ENCODE measurements around the gene RPLP1.

RPLP1 gene

DNA sequence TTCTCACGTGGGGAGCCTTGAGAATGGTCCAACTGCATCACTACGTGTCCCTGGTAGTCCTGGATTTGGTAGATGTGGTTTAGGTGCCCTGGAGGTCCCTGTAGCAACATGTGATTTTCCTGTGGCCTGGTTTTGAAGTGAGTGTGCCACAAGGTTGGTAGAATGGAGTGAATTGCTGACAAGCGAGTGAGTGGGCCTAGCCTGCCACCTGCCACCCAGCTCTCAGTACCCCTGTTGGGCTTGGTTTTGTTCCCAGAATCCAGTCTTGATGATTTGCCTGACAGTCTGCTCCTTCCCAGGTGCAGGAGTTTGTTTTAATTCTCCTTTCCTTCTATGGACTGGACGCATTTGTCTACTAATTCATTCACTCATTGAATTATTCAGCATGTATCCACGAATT is 19.4 kb downstream of the RPLP1 start:
- DNase-seq: no peak

DNA sequence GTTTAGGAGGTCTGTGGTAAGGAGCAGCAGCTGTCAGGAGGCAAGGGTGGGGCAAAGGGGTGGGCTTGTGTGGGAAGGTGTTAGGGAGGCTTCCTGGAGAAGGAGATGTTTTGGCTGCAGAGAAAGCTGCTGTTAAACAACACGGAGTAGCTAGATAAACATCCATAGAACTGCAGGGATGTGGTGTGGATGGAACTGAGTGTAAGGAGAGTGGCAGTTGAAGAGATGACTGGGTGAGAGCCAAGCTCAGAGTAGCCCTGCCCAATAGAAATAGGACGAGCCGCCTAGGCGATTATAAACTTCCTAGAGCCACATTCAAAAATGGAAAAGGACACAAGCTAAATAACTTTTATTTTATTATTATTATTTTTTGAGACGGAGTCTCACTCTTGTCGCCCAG is 19.9 kb downstream of the RPLP1 start:
- no peak for DNase-seq

DNA sequence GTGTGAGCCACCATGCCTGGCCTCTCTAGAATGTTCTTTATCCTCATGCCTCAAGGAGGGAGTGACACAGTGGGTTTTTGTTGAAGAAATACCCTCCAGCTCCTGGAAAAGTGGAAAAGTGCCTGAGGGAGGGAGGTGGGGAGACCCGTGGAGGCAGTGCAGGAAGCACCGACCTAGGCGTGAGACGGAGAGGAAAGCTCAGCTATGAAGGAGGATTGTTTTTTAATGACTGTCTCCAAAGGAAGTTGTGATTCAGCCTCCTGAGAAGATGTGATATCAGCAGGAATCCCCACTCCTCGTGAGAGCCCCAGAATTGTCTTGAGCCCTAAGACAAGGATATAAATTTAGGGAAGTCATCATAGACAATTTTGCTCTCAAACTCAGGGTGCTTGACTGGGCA is 21.7 kb downstream of the RPLP1 start:
- DNase-seq: no peak

DNA sequence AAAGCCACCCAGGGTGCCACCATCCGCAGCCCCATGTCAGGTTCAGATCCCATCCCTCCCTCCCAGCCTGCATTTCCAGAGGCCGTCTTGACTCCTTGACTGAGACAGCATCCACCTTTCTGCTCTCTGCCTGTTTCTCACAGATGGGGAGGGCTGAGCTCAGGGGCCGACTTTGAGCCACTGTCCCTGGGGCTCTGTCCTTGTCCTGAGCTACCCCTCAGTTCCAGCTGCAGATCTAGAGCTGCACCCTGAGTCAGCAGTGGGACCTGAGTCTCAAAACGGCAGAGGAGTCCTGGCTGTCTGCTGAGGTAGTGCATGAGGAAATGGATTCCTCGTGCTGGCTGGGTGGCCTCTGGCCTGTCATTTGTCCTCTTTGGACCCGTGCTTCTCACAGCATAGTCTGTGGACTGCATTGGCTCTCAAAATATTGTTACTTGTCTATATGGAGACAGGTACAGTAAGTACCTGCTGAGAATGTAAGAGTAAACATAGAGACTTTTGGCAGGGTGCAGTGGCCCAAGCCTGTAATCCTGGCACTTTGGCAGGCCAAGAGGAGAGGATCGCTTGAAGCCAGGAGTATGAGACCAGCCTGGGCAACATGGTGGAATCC is 22.3 kb downstream of the RPLP1 start:
- DNase-seq: no peak

DNA sequence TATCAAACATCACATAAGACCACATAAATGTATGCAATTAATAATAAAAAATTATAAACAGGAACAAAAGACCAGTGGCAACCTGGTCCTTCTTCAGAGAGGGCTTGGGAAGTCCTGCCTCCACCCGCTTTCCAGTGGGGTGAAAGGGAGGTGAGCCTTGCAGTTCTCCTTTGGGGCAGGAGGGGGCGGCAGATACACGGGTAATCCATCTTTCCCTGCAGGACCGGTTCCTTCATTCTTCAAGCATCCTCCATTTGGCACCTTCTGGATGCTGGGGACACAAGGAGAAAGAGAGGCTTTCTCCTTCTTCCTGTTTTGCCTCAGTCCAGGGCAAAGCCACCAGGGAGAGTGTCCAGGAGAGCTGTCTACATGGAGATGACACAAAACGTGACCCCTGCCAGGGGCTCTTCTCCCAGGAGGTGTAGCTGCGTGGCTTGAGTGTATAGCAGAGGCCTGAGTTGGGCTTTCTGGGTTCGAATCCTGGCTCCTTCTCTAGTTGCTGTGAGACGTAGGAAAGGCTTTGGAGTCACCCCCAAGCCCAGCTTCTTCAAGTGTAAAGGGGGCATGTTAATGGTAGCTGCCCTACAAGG is 23.2 kb downstream of the RPLP1 start:
- peak; percentile 46 to 63 for DNase-seq

DNA sequence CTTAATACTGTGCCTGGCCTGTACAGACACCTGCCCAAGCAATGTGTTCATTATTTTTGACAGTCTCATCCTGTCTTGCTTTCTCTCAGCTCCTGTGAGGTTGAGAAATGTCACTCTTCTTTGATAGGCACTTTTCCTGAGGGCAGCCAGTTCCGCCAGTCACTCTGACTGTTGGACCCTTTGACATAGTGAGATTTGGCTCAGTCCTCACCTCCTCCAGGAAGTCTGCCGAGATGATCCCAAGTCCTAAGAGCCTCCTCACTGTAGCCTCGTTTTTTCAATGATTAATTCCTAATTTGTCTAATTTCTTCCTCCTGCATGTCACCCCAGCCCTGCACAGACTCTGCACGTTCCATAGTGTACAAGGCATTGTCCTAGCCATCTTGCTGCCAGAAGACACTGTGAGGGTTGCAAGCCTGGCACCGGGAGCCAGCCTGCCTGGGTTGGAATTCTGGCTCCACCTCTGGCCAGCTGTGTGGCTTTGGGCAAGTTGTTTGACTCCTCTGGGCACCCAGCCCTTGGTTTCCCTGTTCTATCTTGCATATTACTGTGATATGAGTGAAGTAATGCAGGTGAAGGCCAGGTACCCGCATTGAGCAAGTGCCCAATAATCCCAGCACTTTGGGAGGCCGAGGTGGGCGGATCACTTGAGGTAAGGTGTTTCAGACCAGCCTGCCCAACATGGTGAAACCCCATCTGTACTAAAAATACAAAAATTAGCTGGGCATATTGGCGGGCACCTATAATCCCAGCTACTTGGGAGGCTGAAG is 24.3 kb downstream of the RPLP1 start:
- DNase-seq: no peak

DNA sequence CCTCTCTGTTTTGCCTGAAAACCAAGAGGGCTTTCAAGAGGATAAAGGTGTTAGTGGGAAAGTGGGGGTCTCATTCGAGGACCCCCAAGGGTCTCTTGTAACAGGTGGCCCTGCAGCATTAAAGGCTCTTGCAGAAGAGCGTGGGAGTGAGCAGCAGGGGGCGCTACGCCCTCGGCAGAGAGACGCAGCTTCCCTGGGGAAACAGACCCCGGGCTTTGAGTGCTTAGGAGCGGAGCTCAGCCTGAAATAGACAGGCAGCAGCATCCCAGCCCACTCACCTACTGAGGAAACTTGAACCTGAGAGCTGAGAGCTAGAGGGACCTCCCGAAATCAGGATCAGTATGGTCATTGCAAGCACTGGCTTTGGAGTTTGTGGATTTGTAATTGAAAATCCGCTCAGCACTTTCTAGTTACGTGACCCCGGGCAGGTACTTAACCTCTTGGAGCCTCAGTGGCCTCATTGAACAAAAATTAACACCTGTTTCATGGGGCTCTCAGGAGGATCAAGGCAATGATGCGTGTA is 25.7 kb downstream of the RPLP1 start:
- peak in 1 of 2 experiments; percentile 5 for DNase-seq

DNA sequence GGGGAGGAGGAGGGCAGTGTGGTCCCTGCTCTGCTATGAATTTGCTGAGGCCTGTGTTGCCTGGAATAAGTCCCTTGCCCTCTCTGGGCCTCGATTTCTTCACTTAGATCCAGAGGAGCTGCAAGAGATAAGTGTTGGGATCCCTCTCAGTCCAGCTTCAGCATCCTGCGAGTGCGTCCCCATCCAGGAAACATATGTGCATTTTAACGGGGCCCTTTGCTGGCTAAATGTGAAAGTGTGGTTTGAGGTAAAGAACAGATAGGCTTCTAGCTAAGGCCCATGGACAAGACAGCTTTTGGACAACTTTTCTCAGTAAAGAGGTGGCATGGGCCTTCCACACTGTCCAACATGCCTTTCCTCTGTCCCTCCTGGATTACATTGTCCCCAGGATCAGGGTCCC is 26.5 kb downstream of the RPLP1 start:
- no peak for DNase-seq

DNA sequence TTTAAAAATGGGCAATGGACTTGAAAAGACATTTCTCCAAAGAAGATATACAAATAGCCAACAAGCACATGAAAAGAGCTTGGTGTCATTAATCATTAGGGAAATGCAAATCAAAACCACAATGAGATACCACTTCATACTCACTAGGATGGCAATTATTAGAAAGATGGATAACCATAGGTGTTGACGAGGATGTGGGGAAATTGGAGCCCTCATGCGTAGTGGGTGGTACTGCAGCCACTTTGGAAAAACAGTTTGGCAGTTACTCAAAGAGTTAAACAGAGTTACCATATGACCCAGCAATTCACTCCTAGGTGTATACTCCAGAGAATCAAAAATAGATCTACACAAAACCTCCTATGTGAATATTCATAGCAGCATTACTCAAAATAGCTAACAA is 27.4 kb downstream of the RPLP1 start:
- no peak for DNase-seq

DNA sequence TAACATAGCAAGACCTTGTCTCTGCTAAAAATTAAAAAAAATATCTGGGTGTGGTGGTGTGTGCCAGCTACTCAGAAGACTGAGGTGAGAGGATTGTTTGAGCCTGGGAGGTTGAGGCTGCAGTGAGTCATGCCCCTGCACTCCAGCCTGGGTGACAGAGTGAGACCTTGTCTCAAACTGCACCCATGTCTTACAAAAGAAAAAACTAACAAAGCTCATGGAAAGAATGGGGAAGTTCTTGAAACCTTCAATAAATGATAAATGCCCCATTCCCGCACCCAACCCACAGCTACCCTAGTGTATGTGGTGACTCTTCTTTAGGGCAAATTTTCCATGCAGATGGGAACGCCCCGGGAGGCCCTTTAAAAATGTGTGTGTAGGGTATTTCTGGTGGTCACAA is 28.3 kb downstream of the RPLP1 start:
- DNase-seq: no peak

DNA sequence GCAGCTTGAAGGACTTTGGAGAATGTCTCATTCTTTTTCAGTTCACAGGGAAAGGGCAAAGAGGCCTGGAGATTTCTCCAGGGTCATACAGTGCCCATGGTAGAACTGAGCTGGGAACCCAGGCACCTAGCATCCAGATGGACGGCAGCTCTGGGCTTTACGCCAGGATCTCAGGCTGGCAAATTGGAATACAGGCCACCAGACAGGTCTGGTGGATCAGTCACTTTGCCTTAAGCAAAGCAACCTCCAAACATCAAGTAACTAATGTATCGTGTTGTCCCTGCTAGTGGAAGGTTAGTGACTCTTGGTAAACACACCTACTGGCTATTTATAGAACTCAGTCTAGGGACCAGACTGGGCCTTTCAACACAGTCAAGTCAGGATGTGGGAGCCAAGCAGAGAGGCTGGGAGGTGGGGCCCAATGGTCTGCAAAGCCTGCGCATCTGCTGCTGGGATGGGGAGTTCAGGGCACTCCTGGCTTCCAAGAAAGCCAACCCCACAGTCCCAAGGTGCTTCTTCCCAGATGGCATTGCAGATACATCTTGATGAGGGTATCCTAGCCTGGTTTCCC is 30.2 kb downstream of the RPLP1 start:
- no peak for DNase-seq

DNA sequence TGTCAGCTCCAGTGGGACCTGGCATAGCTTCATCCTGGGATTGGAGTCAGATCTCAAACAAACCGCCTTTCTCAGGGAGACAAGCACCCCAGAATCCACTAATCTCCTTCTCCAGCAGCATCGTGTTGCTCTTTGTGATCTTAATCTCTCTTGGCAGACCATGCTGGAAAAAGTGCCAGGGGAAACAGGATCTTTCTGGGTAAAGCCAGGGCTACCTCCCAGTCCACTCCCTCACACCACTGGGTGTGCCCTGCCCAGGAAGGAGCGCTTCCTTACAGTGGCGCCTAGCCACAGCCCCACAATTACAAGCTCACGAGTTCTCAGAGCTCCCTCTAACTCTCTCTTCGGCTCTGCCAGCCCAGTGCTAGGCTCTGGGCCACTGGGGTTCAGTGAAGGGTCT is 32.2 kb downstream of the RPLP1 start:
- no peak for DNase-seq

DNA sequence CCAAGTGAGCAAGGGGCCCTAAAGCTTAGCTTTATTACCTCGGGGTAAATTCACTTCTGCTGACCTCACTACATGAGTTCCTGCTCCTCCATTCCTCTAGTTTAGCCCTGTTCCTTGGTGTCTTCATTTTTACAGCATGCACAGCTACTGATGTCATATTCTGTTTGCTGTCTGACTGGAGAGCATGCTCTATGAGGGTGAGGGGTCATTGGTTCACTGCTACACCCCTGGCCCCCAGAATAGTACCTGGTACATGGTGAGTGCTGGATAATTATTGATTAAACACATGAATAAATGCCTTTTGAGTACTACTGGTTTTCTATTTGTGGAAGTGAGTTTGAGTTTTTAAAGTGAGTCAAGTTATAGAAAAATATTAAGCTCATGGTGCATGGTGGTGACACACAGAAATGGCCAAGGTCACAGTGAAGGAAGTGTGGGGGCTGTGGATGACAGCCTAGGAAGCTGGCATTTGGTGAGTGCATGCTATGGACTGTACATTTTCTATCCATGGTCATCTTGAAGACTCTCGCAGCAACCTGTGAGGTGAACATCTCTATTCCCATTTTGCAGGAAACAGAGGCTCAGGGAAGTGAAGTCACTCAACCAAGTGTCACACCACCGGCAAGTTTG is 34.0 kb downstream of the RPLP1 start:
- no peak for DNase-seq

DNA sequence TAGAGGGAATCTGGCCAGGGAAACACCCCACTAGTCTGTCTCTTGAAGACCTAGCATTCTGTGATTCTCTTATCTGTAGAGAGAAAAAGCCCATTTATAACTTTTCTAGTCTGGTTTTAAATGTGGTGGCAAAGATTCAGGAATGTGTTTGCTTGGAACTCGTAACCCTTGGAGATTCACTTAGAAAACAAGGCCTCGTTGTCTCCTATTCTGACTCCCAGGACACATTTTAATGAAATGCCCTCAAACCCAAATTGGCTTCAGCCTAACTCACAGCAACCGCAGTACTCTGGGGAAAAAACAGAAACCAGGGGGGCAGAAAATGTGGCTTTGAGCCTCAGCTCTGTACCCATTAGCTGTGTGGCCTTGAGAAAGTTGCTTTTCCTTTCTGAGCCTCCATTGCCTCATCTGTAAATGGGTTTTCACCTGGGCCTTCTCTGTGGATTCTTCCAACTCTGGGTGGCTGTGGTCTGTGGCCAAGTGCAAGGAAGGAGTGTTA is 36.5 kb downstream of the RPLP1 start:
- no peak for DNase-seq

DNA sequence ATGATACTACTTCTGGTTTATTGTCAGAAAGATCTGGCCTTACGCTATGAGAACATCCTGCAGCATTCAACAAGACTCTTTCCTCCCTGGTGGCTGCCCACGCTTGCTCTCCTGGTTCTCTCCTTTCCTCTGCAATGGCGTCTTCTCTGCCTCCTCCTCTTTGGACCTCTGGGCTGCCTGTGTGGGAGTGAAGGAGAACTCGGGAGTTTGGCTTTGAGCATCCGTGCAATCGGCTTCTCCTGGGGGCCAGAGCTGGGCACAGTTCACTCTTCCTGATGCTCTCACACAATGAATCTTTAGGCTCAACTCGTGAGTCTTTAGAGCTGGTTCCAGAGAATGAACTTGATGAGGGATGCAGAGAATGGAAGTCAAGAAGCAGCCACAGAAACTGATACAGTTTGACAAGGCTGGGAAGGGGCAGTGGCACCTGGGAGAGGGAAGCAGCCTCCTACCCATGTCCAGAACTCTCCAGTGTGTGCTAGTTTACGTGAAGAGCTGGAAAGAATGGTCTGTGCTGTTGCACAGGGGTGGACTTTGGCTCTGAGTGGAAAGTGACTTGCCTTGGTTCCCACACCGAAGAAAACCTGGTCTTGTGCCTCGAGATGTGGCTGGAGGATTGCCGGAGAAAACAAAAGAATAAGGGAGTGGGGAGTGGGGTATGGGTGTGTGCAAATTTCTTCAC is 37.9 kb downstream of the RPLP1 start:
- DNase-seq: no peak

DNA sequence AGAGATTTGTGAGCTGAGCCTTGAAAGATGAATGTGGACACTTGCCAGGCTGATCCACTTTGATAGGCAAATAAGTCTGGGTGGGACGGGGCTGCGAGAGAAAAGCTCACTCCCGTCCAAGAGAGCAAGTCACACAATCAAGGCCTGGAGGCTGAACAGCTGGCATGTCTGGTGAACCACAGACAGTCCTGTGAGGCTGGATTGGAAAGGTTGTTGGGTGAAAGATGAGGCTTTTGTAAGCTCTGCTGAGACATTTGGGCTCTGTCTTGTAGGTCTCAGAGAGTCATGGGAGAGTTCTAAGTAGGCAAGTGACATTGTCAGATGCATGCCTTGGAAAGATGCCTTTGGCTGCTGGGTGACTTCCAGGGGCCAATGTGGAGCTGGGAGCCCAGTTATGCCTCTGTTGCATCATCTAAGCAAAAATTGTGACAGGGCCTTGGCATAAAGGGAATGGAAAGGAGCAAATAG is 38.5 kb downstream of the RPLP1 start:
- no peak for DNase-seq

DNA sequence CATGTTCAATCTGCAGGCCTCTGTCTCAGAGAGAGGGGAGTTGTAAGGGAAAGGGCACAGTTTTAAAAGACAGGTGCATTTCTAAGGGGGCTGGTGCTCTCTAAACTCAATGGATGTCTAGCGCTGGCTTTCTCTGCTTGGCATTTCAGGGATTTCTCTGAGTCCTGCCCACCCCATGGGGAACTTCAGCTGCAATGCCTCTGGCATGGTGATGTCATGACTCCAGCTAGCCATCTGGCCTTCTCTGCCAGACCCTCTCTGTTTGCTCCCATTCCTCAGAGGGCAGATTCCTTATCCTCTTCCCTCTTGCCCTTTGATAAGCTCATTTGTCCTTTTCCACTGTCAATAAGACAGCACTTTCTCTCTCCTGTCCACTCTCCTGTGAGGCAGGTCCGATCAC is 40.8 kb downstream of the RPLP1 start:
- DNase-seq: no peak

DNA sequence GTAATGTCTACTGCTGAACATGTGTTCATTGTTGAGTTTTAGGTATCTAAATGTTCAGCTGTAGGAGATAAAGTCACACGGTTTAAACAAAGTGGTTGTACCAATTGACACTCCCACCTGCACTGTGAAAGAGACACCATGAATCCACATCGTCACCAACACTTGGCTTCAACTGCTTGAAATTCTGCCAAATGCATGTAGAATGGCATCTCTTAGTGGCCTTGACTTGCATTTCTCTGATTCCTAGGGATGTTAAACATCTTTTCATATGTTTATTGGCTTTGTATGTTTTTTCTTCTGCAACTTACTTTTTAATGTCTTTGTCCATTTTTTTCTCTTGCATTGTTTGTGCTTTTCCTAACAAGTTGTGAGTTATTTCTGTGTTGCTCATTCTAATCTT is 43.4 kb downstream of the RPLP1 start:
- DNase-seq: no peak

DNA sequence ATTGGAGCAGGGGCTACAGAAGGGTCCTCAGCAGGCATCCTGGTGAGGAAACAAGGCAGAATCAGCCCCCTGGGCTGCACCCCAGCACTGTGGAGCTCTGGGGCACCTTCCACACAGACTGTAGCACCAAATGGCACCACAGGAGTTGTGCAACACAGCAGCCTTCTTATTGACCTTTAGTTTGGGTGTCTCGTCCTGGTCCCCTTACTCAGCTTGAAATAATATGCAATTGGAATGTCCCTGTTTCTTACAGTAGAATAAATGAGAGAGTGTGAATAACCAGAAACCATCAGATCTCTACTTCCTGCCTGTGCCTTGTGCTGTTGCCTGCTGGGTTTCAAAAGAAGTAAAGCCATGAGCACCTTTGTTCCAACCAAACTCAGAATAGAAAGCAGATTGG is 44.5 kb downstream of the RPLP1 start:
- no peak for DNase-seq

DNA sequence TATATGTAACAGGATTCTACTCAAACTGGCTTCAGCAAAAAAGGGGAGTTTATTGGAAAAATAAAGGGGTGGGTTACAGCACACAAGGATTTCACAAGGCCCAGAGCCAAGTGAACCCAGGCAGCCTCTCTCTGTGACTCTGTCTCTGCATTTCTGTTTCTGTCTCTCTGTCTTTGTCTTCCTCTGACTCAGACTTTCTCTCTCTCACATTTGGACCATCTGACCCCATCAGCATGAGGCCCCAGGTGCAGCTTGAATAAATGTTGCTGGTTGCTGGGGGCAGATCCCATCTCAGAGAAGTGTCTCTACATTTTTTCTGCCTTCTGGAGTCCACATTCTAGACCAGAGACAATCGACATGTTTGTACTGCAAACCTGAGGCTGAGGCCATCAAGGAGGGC is 45.0 kb downstream of the RPLP1 start:
- no peak for DNase-seq

DNA sequence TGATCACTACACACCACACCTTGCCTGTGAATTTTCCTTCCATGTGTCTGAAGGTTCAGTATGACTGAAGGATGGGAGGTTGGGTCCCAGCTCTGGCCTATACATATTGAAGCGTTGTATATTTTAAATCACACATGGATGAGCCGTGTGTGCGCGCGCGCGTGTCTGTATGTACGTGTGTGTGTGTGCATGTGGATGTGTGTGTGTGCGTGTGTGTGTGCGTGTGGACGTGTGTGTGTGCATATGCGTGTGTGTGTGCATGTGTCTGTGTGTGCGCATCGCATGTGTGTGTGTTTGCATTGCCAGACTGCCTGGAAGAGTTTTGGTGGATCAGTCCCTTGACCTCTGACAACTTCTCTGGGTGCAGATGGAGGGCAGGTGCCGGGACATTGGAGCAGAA is 45.7 kb downstream of the RPLP1 start:
- DNase-seq: no peak

DNA sequence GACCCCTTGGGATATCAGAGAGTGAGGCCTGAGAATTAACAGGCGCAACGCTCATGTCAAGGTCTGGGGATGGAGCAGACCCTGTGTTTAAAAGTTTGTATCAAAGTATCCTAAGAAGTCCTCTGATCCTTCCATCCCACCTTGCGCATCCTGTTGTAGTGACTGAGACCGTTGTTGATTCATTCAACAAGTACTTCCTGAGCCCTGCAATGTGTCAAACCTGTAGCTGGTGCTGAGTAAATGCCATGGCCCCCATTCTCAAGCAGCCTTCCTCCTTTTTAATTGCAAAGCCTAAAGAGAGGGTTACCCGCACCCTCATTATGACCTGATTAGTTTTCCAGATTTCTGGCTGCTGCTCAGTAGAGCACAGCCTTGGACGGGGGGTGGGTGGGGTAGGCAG is 46.4 kb downstream of the RPLP1 start:
- DNase-seq: no peak

Measured in AML-193 (cell line).